ENCODE results near the gene GRB10. TPM values are rescaled to one million over a fixed set of nuclear protein-coding genes. Genes with fewer than 3 reads are reported as not detected.

Gene GRB10
- polyA plus RNA-seq, 3 donors = 1.3 to 3.1 (median 1.5) TPM

GRCh38 chr7:50799873-50800272, 17.2 kb upstream of the GRB10 start:
- Histone ChIP-seq H3K27me3 (ENCODE audit: control insufficient read depth in 2 of 2, insufficient read depth in 2 of 2, low read length in 2 of 2) (peaks cover 5 to 10% of the 10 kb centered on the region in 2 donors), H3K9me3 (replicated peaks in 1 of 2; ENCODE audit: control insufficient read depth in 1 of 2, insufficient read depth in 1 of 2, low read length in 2 of 2) (no peaks in the 10 kb centered on the region), H3K9ac (ENCODE audit: insufficient read depth, low read length, poor library complexity, severe bottlenecking) (no peak overlapping the region), H3K4me1 (ENCODE audit: control insufficient read depth in 1 of 2, insufficient read depth in 2 of 2, low read length in 2 of 2) (no peaks in the 10 kb centered on the region), H2AFZ (ENCODE audit: insufficient read depth, low read depth, low read length, poor library complexity, severe bottlenecking) (no peak overlapping the region), H3K36me3 (replicated peaks in 1 of 2; ENCODE audit: control insufficient read depth in 1 of 2, insufficient read depth in 2 of 2, low read length in 2 of 2) (no peaks in the 10 kb centered on the region), H3K4me3 (replicated peaks in 1 of 3; ENCODE audit: low read depth in 2 of 3, low read length in 3 of 3) (no peak overlapping the region), H3K27ac (ENCODE audit: low read depth in 1 of 2, low read length in 2 of 2) (no peak overlapping the region), H3K79me2 (ENCODE audit: insufficient read depth, low read length) (no peaks in the 10 kb centered on the region), H4K20me1 (ENCODE audit: insufficient read depth, low read length) (no peaks in the 10 kb centered on the region), H3K4me2 (replicated peaks; ENCODE audit: extremely low read depth, low read length, poor library complexity, severe bottlenecking) (no peak overlapping the region)
- DNase-seq = no peak
- intact Hi-C loops (cut with micrococcal nuclease) = no loop called here
- Mint-ChIP-seq H3K27me3 (ENCODE audit: low read depth in 3 of 3) (peaks cover 10 to 17% (median 12%) of the 10 kb centered on the region in 3 donors), H3K27ac (no peak overlapping the region), H3K36me3 (no peaks in the 10 kb centered on the region), H3K4me3 (peak overlapping the region in 1 of 2 donors; percentile 8), H3K9me3 (peaks cover 0 to 5% (median 2%) of the 10 kb centered on the region in 7 donors), H3K4me1 (no peaks in the 10 kb centered on the region)
- 94% methylated on average over 8 of the region's 8 CpGs for WGBS (ENCODE audit: insufficient coverage)
- TF ChIP-seq CTCF (IDR thresholded peaks at IDR 0.05) = no peak

- H3K4me3 Mint-ChIP-seq = no peak overlapping the region
- H3K36me3 Mint-ChIP-seq = no peaks in the 10 kb centered on the region
- intact Hi-C loops (cut with micrococcal nuclease) = no loop called here
- Histone ChIP-seq H3K9ac (ENCODE audit: insufficient read depth, low read length, poor library complexity, severe bottlenecking) (no peak overlapping the region), H3K36me3 (replicated peaks in 1 of 2; ENCODE audit: control insufficient read depth in 1 of 2, insufficient read depth in 2 of 2, low read length in 2 of 2) (no peaks in the 10 kb centered on the region), H3K4me2 (replicated peaks; ENCODE audit: extremely low read depth, low read length, poor library complexity, severe bottlenecking) (no peak overlapping the region), H3K4me1 (ENCODE audit: control insufficient read depth in 1 of 2, insufficient read depth in 2 of 2, low read length in 2 of 2) (peaks cover 3 to 4% of the 10 kb centered on the region in 2 donors), H3K79me2 (ENCODE audit: insufficient read depth, low read length) (no peaks in the 10 kb centered on the region), H3K9me3 (replicated peaks in 1 of 2; ENCODE audit: control insufficient read depth in 1 of 2, insufficient read depth in 1 of 2, low read length in 2 of 2) (no peaks in the 10 kb centered on the region), H3K27ac (ENCODE audit: low read depth in 1 of 2, low read length in 2 of 2) (no peak overlapping the region), H4K20me1 (ENCODE audit: insufficient read depth, low read length) (no peaks in the 10 kb centered on the region), H2AFZ (ENCODE audit: insufficient read depth, low read depth, low read length, poor library complexity, severe bottlenecking) (no peak overlapping the region), H3K4me3 (replicated peaks in 1 of 3; ENCODE audit: low read depth in 2 of 3, low read length in 3 of 3) (no peak overlapping the region), H3K27me3 (ENCODE audit: control insufficient read depth in 2 of 2, insufficient read depth in 2 of 2, low read length in 2 of 2) (peaks cover 15 to 24% of the 10 kb centered on the region in 2 donors)
- peaks cover 2% of the 10 kb centered on the region for H3K4me1 Mint-ChIP-seq
- H3K27me3 Mint-ChIP-seq (ENCODE audit: low read depth in 3 of 3) = peaks cover 21 to 28% (median 24%) of the 10 kb centered on the region in 3 donors
- no peak overlapping the region for H3K27ac Mint-ChIP-seq
- DNase-seq = no peak
- no peak for TF ChIP-seq CTCF (IDR thresholded peaks at IDR 0.05)
- peaks cover 0 to 6% (median 2%) of the 10 kb centered on the region in 7 donors for H3K9me3 Mint-ChIP-seq
- WGBS (ENCODE audit: insufficient coverage) = no CpG with 5 or more reads among the region's 2 CpGs
Observed at GRCh38 chr7:50798126-50798525, 15.4 kb upstream of the GRB10 start.

Data from CD14-positive monocyte (primary cell).